ENCODE data around the gene AGPAT4.

- TF ChIP-seq POLR2A (IDR thresholded peaks at IDR 0.05) (no peak), CTCF (IDR thresholded peaks at IDR 0.05) (no peak)
These were observed 135.9 kb downstream of the AGPAT4 start for GRCh38 chr6:161137839-161138542.
